ENCODE results near the gene TAAR9. TPM values are rescaled to one million over a fixed set of nuclear protein-coding genes. Genes with fewer than 3 reads are reported as not detected.

Gene TAAR9
- total RNA-seq, 1 donor from 2014 or later, result not detected

- no peak overlapping the region for H3K4me3 Mint-ChIP-seq (ENCODE audit: unreplicated experiment)
- H3K4me1 Mint-ChIP-seq (ENCODE audit: low read depth, unreplicated experiment), result no peaks in the 10 kb centered on the region
- no peak overlapping the region for H3K27ac Mint-ChIP-seq (ENCODE audit: unreplicated experiment)
- no peak for TF ChIP-seq CTCF (IDR thresholded peaks at IDR 0.05; ENCODE audit: partially characterized antibody, unreplicated experiment)
- H3K36me3 Mint-ChIP-seq (ENCODE audit: unreplicated experiment), result no peaks in the 10 kb centered on the region
- no peaks in the 10 kb centered on the region for H3K9me3 Mint-ChIP-seq (ENCODE audit: unreplicated experiment)
- no peaks in the 10 kb centered on the region for H3K27me3 Mint-ChIP-seq (ENCODE audit: unreplicated experiment)
- DNase-seq, result no peak
These were observed 28.3 kb downstream of the TAAR9 start for GRCh38 chr6:132566404-132566803.

GRCh38 chr6:132567566-132567965 lies 29.5 kb downstream of the TAAR9 start:
- no peaks in the 10 kb centered on the region for H3K27me3 Mint-ChIP-seq (ENCODE audit: unreplicated experiment)
- no peaks in the 10 kb centered on the region for H3K4me1 Mint-ChIP-seq (ENCODE audit: low read depth, unreplicated experiment)
- H3K36me3 Mint-ChIP-seq (ENCODE audit: unreplicated experiment), result no peaks in the 10 kb centered on the region
- no peak for DNase-seq
- no peak overlapping the region for H3K27ac Mint-ChIP-seq (ENCODE audit: unreplicated experiment)
- TF ChIP-seq CTCF (IDR thresholded peaks at IDR 0.05; ENCODE audit: partially characterized antibody, unreplicated experiment), result no peak
- H3K9me3 Mint-ChIP-seq (ENCODE audit: unreplicated experiment), result no peaks in the 10 kb centered on the region
- no peak overlapping the region for H3K4me3 Mint-ChIP-seq (ENCODE audit: unreplicated experiment)

GRCh38 chr6:132568611-132569010 lies 30.5 kb downstream of the TAAR9 start:
- H3K27me3 Mint-ChIP-seq (ENCODE audit: unreplicated experiment), result no peaks in the 10 kb centered on the region
- H3K4me3 Mint-ChIP-seq (ENCODE audit: unreplicated experiment), result no peak overlapping the region
- no peaks in the 10 kb centered on the region for H3K36me3 Mint-ChIP-seq (ENCODE audit: unreplicated experiment)
- no peaks in the 10 kb centered on the region for H3K9me3 Mint-ChIP-seq (ENCODE audit: unreplicated experiment)
- DNase-seq, result no peak
- no peak for TF ChIP-seq CTCF (IDR thresholded peaks at IDR 0.05; ENCODE audit: partially characterized antibody, unreplicated experiment)
- no peaks in the 10 kb centered on the region for H3K4me1 Mint-ChIP-seq (ENCODE audit: low read depth, unreplicated experiment)
- H3K27ac Mint-ChIP-seq (ENCODE audit: unreplicated experiment), result no peak overlapping the region

- Mint-ChIP-seq H3K9me3 (ENCODE audit: unreplicated experiment) (no peaks in the 10 kb centered on the region), H3K4me3 (ENCODE audit: unreplicated experiment) (no peak overlapping the region), H3K4me1 (ENCODE audit: low read depth, unreplicated experiment) (no peaks in the 10 kb centered on the region), H3K36me3 (ENCODE audit: unreplicated experiment) (no peaks in the 10 kb centered on the region), H3K27ac (ENCODE audit: unreplicated experiment) (no peak overlapping the region), H3K27me3 (ENCODE audit: unreplicated experiment) (no peaks in the 10 kb centered on the region)
- TF ChIP-seq CTCF (IDR thresholded peaks at IDR 0.05; ENCODE audit: partially characterized antibody, unreplicated experiment), result no peak
- DNase-seq, result no peak
These were observed 31.1 kb downstream of the TAAR9 start for GRCh38 chr6:132569170-132569569.

- DNase-seq, result no peak
- Mint-ChIP-seq H3K4me3 (ENCODE audit: unreplicated experiment) (no peak within 1 kb of the TSS), H3K4me1 (ENCODE audit: low read depth, unreplicated experiment) (no peaks in the 10 kb centered on the region), H3K27ac (ENCODE audit: unreplicated experiment) (no peak within 1 kb of the TSS), H3K27me3 (ENCODE audit: unreplicated experiment) (no peaks in the 10 kb centered on the region), H3K36me3 (ENCODE audit: unreplicated experiment) (no peaks in the 10 kb centered on the region), H3K9me3 (ENCODE audit: unreplicated experiment) (no peaks in the 10 kb centered on the region)
- no peak for TF ChIP-seq CTCF (IDR thresholded peaks at IDR 0.05; ENCODE audit: partially characterized antibody, unreplicated experiment)
These were observed 32.2 kb downstream of the TAAR9 start, which contains the start of gene TAAR6 for GRCh38 chr6:132570221-132570777. Gene TAAR6, plus strand, starts transcription at chr6:132570322. Its CDS starts 0 bp downstream, at chr6:132570322.
